GM12878 (cell line): ENCODE results near the gene MGAT3. TPM values are rescaled to one million over a fixed set of nuclear protein-coding genes. Genes with fewer than 3 reads are reported as not detected.

Experiments
- ATAC-seq: fragments of 200-7000 bp; cut with Tn5 transposase; 3 replicates; pipeline ENCODE4 v1.9.1; 2020; ENCODE audit warnings: mild to moderate bottlenecking, moderate library complexity
- BruUV-seq: library from RNA; stranded (reverse); fragments of 400-500 nt; replicated peaks from 2 replicates; lab custom pipeline; 2021; lab: Mats Ljungman, UMichigan
- CTCF ChIA-PET: fragments of 300-600 bp; sonication (Branson Sonifier 250); formaldehyde crosslinking; extraction: SDS; loops from one replicate; lab custom pipeline; 2021; ENCODE audit warnings: inconsistent platforms; lab: Yijun Ruan, JAX
- POLR2A ChIA-PET: fragments of 350-600 bp; formaldehyde crosslinking; extraction: SDS; loops from one replicate; lab custom pipeline; 2021; ENCODE audit warnings: inconsistent platforms; lab: Charles Lee
- RAD21 ChIA-PET: fragments of 300-600 bp; sonication (Branson Sonifier 250); formaldehyde crosslinking; loops from one replicate; lab custom pipeline; 2023; ENCODE audit warnings: antibody characterized with exemption; ENCODE audit not compliant: unreplicated experiment; lab: Charles Lee
- SMC1A ChIA-PET: fragments of 300-600 bp; sonication (Branson Sonifier 250); formaldehyde crosslinking; loops from one replicate; lab custom pipeline; 2023; ENCODE audit not compliant: unreplicated experiment, uncharacterized antibody; lab: Charles Lee
- DNase-seq: peaks from one replicate; pipeline ENCODE4 v3.0.0-alpha.2; 2011; ENCODE audit warnings: low read depth, low spot score
- FAIRE-seq: peaks from 3 replicates; lab custom pipeline; 2011; peaks lifted over from hg19 to GRCh38; lab: Jason Lieb, UNC
- H2AFZ ChIP-seq: 2 replicates; pipeline ENCODE4 v1.6.0; 2011; ENCODE audit warnings: low read depth, low read length, control low read depth; ENCODE audit not compliant: control insufficient read depth
- H3K27ac ChIP-seq: 2 replicates; pipeline ENCODE4 v1.5.1; 2011; ENCODE audit warnings: control low read depth; ENCODE audit not compliant: control insufficient read depth, insufficient read depth
- H3K27me3 ChIP-seq, 2 experiments: replicated peaks in 1 of 2; 2 replicates each; pipeline versions ENCODE4 v1.6.0 to v1.6.1; 2011; ENCODE audit warnings: low read length in 1 of 2; ENCODE audit not compliant: control insufficient read depth in 2 of 2, insufficient read depth in 2 of 2
- H3K36me3 ChIP-seq, 2 experiments: 2 replicates each; pipeline ENCODE4 v1.5.1; 2011; ENCODE audit warnings: low read length in 1 of 2; ENCODE audit not compliant: control insufficient read depth in 2 of 2, insufficient read depth in 2 of 2
- H3K4me1 ChIP-seq: 2 replicates; pipeline ENCODE4 v1.6.1; 2011; ENCODE audit warnings: mild to moderate bottlenecking, low read length, moderate library complexity, mixed read lengths; ENCODE audit not compliant: control insufficient read depth, insufficient read depth
- H3K4me2 ChIP-seq: 2 replicates; pipeline ENCODE4 v1.6.0; 2011; ENCODE audit warnings: control low read depth; ENCODE audit not compliant: control insufficient read depth, insufficient read depth
- H3K4me3 ChIP-seq: fragments of 200-600 bp; sonication (generic); 2 replicates; pipeline ENCODE4 v1.5.1; 2016
- H3K79me2 ChIP-seq: 2 replicates; pipeline ENCODE4 v1.6.0; 2011; ENCODE audit warnings: low read length; ENCODE audit not compliant: control insufficient read depth, insufficient read depth
- H3K9ac ChIP-seq: 2 replicates; pipeline ENCODE4 v1.8.0; 2011; ENCODE audit warnings: low read length, control low read depth, mixed read lengths; ENCODE audit not compliant: control insufficient read depth, insufficient read depth
- H3K9me3 ChIP-seq: replicated peaks from 3 replicates; pipeline ENCODE4 v1.5.1; 2011; ENCODE audit warnings: mild to moderate bottlenecking, low read length; ENCODE audit not compliant: control insufficient read depth, insufficient read depth
- H4K20me1 ChIP-seq: 2 replicates; pipeline ENCODE4 v1.6.0; 2011; ENCODE audit not compliant: control insufficient read depth, insufficient read depth
- ATF3 ChIP-seq: IDR thresholded peaks from 2 replicates; pipeline ENCODE4 v1.6.1; 2011; ENCODE audit warnings: low read depth, mild to moderate bottlenecking, low read length, moderate library complexity, borderline replicate concordance; ENCODE audit errors: extremely low read depth
- GATAD2B ChIP-seq: fragments of 450-650 bp; conservative IDR thresholded peaks from 2 replicates; pipeline ENCODE4 v1.6.1; 2017; ENCODE audit warnings: low read depth, mild to moderate bottlenecking, moderate library complexity
- JUND ChIP-seq: IDR thresholded peaks from 2 replicates; pipeline ENCODE4 v1.6.1; 2012; ENCODE audit warnings: low read depth, mild to moderate bottlenecking, low read length, improper control_type of control experiment, moderate library complexity
- MYC ChIP-seq: IDR thresholded peaks from 2 replicates; pipeline ENCODE4 v1.6.1; 2011; ENCODE audit warnings: mild to moderate bottlenecking, low read length, moderate library complexity, inconsistent platforms; ENCODE audit not compliant: insufficient read depth, insufficient replicate concordance, insufficient read length, severe bottlenecking
- NFYB ChIP-seq: IDR thresholded peaks from 2 replicates; pipeline ENCODE4 v1.6.1; 2011; ENCODE audit warnings: low read depth, mild to moderate bottlenecking, low read length, improper control_type of control experiment, moderate library complexity; ENCODE audit not compliant: insufficient read depth
- RCOR1 ChIP-seq: conservative IDR thresholded peaks from 2 replicates; pipeline ENCODE4 v1.6.1; 2012; ENCODE audit warnings: low read depth, low read length, improper control_type of control experiment
- SMAD1 ChIP-seq: fragments of 450-650 bp; IDR thresholded peaks from 2 replicates; pipeline ENCODE4 v1.6.1; 2018; ENCODE audit warnings: mild to moderate bottlenecking, low read depth; ENCODE audit not compliant: partially characterized antibody
- SMARCA5 ChIP-seq: fragments of 450-650 bp; IDR thresholded peaks from 2 replicates; pipeline ENCODE4 v1.6.1; 2017; ENCODE audit warnings: mild to moderate bottlenecking
- SREBF2 ChIP-seq: IDR thresholded peaks from 2 replicates; pipeline ENCODE4 v1.6.1; 2012; ENCODE audit warnings: mild to moderate bottlenecking, low read length
- SRF ChIP-seq, 2 experiments: IDR thresholded peaks; 2 replicates each; pipeline ENCODE4 v1.6.1; 2011; ENCODE audit warnings: low read depth in 2 of 2, low read length in 2 of 2, mild to moderate bottlenecking in 1 of 2, moderate library complexity in 1 of 2
- TARDBP ChIP-seq: IDR thresholded peaks from 2 replicates; pipeline ENCODE4 v1.6.1; 2016; ENCODE audit warnings: borderline replicate concordance
- WGBS: methylation state at CpG from one replicate; pipeline ENCODE4 v1.1.6; 2016; ENCODE audit warnings: low lambda C conversion rate; ENCODE audit not compliant: insufficient replicate concordance, insufficient coverage; ENCODE audit errors: missing lambda C conversion rate; 5-methylcytosine and 5-hydroxymethylcytosine counted together
- in situ Hi-C: fragments of 300-500 bp; cut with MboI; formaldehyde crosslinking; loops from 9 replicates; pipeline ENCODE4 v1.14.3; 2018; ENCODE audit warnings: mixed read lengths
- intact Hi-C: fragments of 100-400 bp; cut with micrococcal nuclease; formaldehyde crosslinking; loops from one replicate; pipeline ENCODE4 v1.14.2; 2022; ENCODE audit not compliant: unreplicated experiment
- polyA plus RNA-seq, 11 experiments: library from polyadenylated mRNA; depleted of rRNA in 4 of 11; unstranded in 6 of 11; stranded (reverse) in 5 of 11; fragments of >200 nt; fragmentation: Nextera tagmentation in 4 of 11; fragmentation: Illumina TruSeq in 1 of 11; extraction: Ambion mirVana in 4 of 11; extraction: Trizol in 1 of 11; gene quantifications; 1 replicate in 1 of 11; 2 replicates in 10 of 11; pipeline versions ENCODE4 v1.2.1 to v1.2.3, GENCODE V29; 2011 to 2016; ENCODE audit warnings: inconsistent platforms in 2 of 11, missing spikeins in 2 of 11, low read depth in 1 of 11
- total RNA-seq, 4 experiments: library from RNA; depleted of rRNA in 3 of 4; stranded (reverse); fragments of >200 nt in 3 of 4; fragmentation: Illumina TruSeq in 1 of 4; extraction: Trizol in 1 of 4; gene quantifications; 2 replicates each; pipeline versions ENCODE4 v1.2.1 to v1.2.3, GENCODE V29; 2013 to 2021

Gene MGAT3
- total and polyA plus RNA-seq, 10 of the 15 experiments (the other 5 are each of a cell fraction or from before 2014, with no cell fraction given) = 0.32 to 40.2 (median 11.9) TPM

DNA sequence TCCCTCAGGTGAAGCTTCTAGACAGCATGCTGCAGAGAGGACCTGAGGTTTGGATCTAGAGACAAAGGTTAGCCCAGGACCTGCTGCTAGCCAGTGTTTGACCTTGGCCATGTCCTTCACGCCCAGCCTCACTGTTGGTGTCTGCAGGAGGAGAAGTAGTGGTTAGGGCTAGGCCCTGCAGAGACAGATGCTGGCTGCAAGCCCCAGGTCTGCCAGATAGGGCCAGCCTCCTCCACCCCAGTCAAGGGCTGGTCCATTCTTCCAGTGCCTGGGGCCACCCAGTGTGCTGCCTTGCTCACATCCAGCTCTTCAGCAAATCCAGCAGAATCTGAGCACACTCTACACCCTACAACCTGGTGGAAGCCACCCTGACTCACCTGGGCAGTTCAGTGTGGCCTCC, 23.7 kb downstream of the MGAT3 start:
- H3K27ac ChIP-seq = no peak overlapping the region
- no peaks in the 10 kb centered on the region for H3K27me3 ChIP-seq
- DNase-seq = no peak
- no peak overlapping the region for H3K4me3 ChIP-seq
- ChIA-PET CTCF (interaction anchor here (1.2 to 2.3 kb wide), 4 partner anchors 16 to 137 kb away, joined by 3 to 8 read pairs (median 4); no protein-coding TSS in a partner anchor), SMC1A (no interaction called here), RAD21 (no interaction called here), POLR2A (no interaction called here)
- ATAC-seq = no peak
- in situ Hi-C loops (no loop called here), intact Hi-C loops (no loop called here)
- no peaks in the 10 kb centered on the region for H3K4me1 ChIP-seq
- no peaks in the 10 kb centered on the region for H3K9me3 ChIP-seq
- H4K20me1 ChIP-seq = no peaks in the 10 kb centered on the region
- H3K4me2 ChIP-seq = no peak overlapping the region
- WGBS = 8% methylated on average over 1 of the region's 1 CpG
- no peak for FAIRE-seq
- H3K79me2 ChIP-seq = peaks cover 1% of the 10 kb centered on the region
- no TSS peak for BruUV-seq
- H3K9ac ChIP-seq = no peak overlapping the region
- H2AFZ ChIP-seq = no peak overlapping the region
- TF ChIP-seq JUND (no peak), RCOR1 (no peak), SMAD1 (no peak), NFYB (no peak), SMARCA5 (no peak), TARDBP (no peak), GATAD2B (no peak), MYC (no peak), SRF (IDR thresholded peaks at IDR 0.05; ENCODE audit: low read depth in 2 of 2, low read length in 2 of 2) (no peak), SREBF2 (no peak), ATF3 (no peak)
- H3K36me3 ChIP-seq = peaks cover 8 to 33% of the 10 kb centered on the region in 2 experiments; a peak in 3 of 4 replicates
